Tibial artery (tissue), 4 donors: ENCODE results near the gene REXO1.

Experiments
- DNase-seq, 2 donors: peaks; one replicate each; pipeline ENCODE4 v3.0.0-alpha.2; 2019
- H3K27ac ChIP-seq, 2 donors: fragments of 200-600 bp; sonication (generic) in 1 of 2; 1 replicate in 1 of 2; 2 replicates in 1 of 2; pipeline ENCODE4 v1.5.1; 2018 to 2019; ENCODE audit warnings: mild to moderate bottlenecking in 1 of 2
- H3K27me3 ChIP-seq, 2 donors: fragments of 200-600 bp; sonication (generic) in 1 of 2; one replicate each; pipeline versions ENCODE4 v1.5.1 to v1.6.0; 2016 to 2019
- H3K36me3 ChIP-seq, 3 donors: fragments of 200-600 bp; sonication (generic) in 2 of 3; one replicate each; pipeline ENCODE4 v1.5.1; 2016 to 2019; ENCODE audit warnings: mild to moderate bottlenecking in 2 of 3
- H3K4me1 ChIP-seq, 4 donors: fragments of 200-600 bp; sonication (generic) in 2 of 4; 1 replicate in 3 of 4; 2 replicates in 1 of 4; pipeline ENCODE4 v1.5.1; 2016 to 2019
- H3K4me3 ChIP-seq, 2 donors: fragments of 200-600 bp; sonication (generic) in 1 of 2; 1 replicate in 1 of 2; 2 replicates in 1 of 2; pipeline ENCODE4 v1.5.1; 2018 to 2019; ENCODE audit warnings: mild to moderate bottlenecking in 2 of 2
- H3K9me3 ChIP-seq, 3 donors: fragments of 200-600 bp; sonication (generic) in 1 of 3; one replicate each; pipeline ENCODE4 v1.5.1; 2016 to 2019
- intact Hi-C: fragments of 100-400 bp; cut with DNase I; formaldehyde crosslinking; loops from one replicate; pipeline ENCODE4 v1.15.0; 2023; ENCODE audit warnings: low total_unique reads
- TF ChIP-seq, protein P1 (sequence below), 2 experiments: fragments of 200-600 bp in 1 of 2; fragments of 450-650 bp in 1 of 2; IDR thresholded peaks; one replicate each; pipeline ENCODE4 v1.5.1; 2017 to 2019; ENCODE audit warnings: antibody characterized with exemption in 2 of 2, mild to moderate bottlenecking in 1 of 2, moderate library complexity in 1 of 2

REXO1 gene

GRCh38 chr19:1774989-1775772 lies 73.1 kb downstream of the REXO1 start:
- no peak overlapping the region for H3K27ac ChIP-seq
- peaks cover 3 to 25% (median 23%) of the 10 kb centered on the region in 3 donors for H3K9me3 ChIP-seq
- peaks cover 0 to 9% (median 3%) of the 10 kb centered on the region in 4 donors for H3K4me1 ChIP-seq
- intact Hi-C loops: no loop called here
- H3K27me3 ChIP-seq: peaks cover 9 to 88% of the 10 kb centered on the region in 2 donors
- DNase-seq: no peak
- TF ChIP-seq, protein P1, sequence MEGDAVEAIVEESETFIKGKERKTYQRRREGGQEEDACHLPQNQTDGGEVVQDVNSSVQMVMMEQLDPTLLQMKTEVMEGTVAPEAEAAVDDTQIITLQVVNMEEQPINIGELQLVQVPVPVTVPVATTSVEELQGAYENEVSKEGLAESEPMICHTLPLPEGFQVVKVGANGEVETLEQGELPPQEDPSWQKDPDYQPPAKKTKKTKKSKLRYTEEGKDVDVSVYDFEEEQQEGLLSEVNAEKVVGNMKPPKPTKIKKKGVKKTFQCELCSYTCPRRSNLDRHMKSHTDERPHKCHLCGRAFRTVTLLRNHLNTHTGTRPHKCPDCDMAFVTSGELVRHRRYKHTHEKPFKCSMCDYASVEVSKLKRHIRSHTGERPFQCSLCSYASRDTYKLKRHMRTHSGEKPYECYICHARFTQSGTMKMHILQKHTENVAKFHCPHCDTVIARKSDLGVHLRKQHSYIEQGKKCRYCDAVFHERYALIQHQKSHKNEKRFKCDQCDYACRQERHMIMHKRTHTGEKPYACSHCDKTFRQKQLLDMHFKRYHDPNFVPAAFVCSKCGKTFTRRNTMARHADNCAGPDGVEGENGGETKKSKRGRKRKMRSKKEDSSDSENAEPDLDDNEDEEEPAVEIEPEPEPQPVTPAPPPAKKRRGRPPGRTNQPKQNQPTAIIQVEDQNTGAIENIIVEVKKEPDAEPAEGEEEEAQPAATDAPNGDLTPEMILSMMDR (IDR thresholded peaks at IDR 0.05): no peak
- H3K4me3 ChIP-seq: no peak overlapping the region
- no peaks in the 10 kb centered on the region for H3K36me3 ChIP-seq

DNA sequence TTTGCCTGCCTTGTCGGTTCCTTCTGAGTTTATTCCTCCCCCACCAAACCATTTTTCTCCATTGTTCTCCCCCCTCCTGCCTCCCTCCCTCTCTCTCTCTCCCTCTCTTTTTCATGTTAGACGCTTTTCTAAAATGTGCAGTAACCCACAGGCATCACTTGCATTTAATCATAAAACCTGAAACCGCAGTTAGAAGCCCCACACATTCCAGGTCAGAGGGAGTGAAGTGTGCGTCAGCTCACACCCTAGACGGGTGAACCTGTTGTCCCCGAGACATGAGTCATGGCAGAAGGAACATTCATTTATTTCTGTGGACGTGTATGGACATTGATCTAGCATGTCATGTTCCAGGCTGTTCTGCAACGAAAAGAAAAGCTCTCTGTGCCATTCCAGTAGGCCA lies 75.1 kb downstream of the REXO1 start:
- TF ChIP-seq, protein P1 (IDR thresholded peaks at IDR 0.05): no peak
- DNase-seq: no peak
- intact Hi-C loops: no loop called here
- Histone ChIP-seq H3K36me3 (no peaks in the 10 kb centered on the region), H3K9me3 (peaks cover 3 to 30% (median 26%) of the 10 kb centered on the region in 3 donors), H3K4me3 (no peak overlapping the region), H3K27me3 (peaks cover 9 to 90% of the 10 kb centered on the region in 2 donors), H3K27ac (no peak overlapping the region), H3K4me1 (peaks cover 0 to 9% (median 3%) of the 10 kb centered on the region in 4 donors)

DNA sequence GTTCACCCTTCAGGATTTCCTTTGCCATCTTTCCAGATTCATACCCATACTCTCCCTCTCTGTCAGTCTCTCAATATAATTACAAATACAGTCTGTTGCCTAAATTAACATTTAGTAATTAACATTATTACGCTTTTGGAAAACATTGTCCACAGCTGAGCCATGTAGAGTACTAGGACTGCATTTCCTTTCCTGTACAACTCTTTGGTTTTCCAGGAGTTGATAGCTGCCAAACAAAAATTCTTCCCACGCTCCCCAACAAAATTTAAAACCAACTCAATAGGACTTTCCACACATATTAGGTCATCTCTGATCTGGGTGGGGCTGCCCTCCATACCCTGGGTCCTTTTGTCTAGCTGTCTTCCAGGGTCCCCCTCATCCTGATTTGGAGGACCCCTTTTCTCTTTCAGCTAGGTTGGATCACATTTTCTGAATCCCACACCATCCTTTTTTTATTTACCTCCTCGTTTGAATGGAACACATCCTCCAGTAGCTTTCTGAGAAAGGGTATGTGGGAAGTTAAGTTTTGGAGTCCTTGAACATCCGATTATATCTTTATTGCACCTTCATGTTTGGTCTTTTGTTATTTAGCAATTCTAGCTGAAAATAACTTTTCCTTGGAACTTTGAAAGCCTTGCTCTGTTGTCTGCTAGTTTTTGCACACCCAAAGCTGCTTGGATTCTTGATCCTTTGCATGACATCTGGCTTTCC lies 77.3 kb downstream of the REXO1 start:
- Histone ChIP-seq H3K4me1 (peaks cover 0 to 5% (median 2%) of the 10 kb centered on the region in 4 donors), H3K27me3 (peaks cover 9 to 93% of the 10 kb centered on the region in 2 donors), H3K9me3 (peaks cover 3 to 30% (median 26%) of the 10 kb centered on the region in 3 donors), H3K27ac (no peak overlapping the region), H3K4me3 (no peak overlapping the region), H3K36me3 (no peaks in the 10 kb centered on the region)
- no peak for DNase-seq
- TF ChIP-seq, protein P1 (IDR thresholded peaks at IDR 0.05): no peak
- intact Hi-C loops: no loop called here

DNA sequence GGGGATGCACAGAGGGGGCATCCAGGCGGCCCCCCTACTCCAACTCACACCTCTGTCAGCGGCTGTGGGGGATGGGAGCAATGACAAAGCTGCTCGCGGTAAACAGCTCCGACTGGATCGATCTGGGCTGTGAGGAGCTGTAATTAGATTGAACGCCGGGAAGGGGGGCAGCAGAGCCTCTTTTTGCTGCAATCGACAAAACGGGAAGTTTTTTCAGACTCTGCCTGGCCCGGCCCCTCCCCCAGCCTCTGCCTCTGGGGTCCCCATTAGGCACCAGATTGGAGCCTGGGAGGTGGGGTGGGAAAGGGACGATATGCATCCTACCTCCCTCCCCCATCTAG lies 78.7 kb downstream of the REXO1 start:
- no peak for DNase-seq
- Histone ChIP-seq H3K4me1 (no peaks in the 10 kb centered on the region), H3K27me3 (peaks cover under 1 to 93% of the 10 kb centered on the region in 2 donors), H3K4me3 (no peak overlapping the region), H3K9me3 (peaks cover 3 to 21% (median 21%) of the 10 kb centered on the region in 3 donors), H3K27ac (no peak overlapping the region), H3K36me3 (no peaks in the 10 kb centered on the region)
- intact Hi-C loops: loop anchor here (5.0 kb wide), 2 partner anchors 97 to 222 kb away; no protein-coding TSS in a partner anchor
- TF ChIP-seq, protein P1 (IDR thresholded peaks at IDR 0.05): no peak

DNA sequence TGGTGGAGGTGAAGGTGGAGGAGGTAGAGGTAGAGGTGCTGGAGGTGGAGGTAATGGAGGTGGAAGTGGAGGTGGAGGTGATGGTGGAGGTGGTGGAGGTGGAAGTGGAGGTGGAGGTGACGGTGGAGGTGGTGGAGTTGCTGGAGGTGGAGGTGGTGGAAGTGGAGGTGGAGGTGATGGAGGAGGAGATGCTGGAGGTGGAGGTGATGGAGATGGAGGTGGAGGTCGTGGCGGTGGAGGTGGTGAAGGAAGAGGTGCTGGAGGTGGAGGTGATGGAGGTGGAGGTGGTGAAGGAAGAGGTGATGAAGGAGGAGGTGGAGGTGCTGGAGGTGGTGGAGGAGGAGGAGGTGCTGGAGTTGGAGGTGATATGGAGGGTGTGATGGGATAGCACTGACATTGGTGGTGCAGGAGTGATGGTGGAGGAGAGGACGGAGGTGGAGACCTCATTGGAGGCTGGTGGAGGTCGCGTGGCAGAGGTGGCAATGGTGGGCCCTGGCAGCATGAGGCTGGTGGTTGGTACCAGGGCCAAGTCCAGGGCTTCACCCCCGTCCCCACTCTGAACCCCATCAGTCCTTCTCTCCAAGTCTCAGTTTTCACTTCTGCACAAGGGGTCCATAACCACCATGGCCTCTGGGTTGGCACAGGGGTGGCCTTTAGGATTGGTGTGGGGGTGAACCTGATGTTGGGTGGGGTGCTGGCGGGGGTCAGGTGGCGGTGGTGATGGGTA lies 79.2 kb downstream of the REXO1 start:
- TF ChIP-seq, protein P1 (IDR thresholded peaks at IDR 0.05): no peak
- Histone ChIP-seq H3K27me3 (peaks cover 0 to 93% of the 10 kb centered on the region in 2 donors), H3K4me3 (no peak overlapping the region), H3K27ac (no peak overlapping the region), H3K9me3 (peaks cover 3 to 21% (median 20%) of the 10 kb centered on the region in 3 donors), H3K36me3 (no peaks in the 10 kb centered on the region), H3K4me1 (no peaks in the 10 kb centered on the region)
- DNase-seq: no peak
- intact Hi-C loops: loop anchor here (5.0 kb wide), 2 partner anchors 97 to 222 kb away; no protein-coding TSS in a partner anchor
